ENCODE results near the gene ARMH2. TPM values are rescaled to one million over a fixed set of nuclear protein-coding genes. Genes with fewer than 3 reads are reported as not detected.

Gene ARMH2
- total RNA-seq, 1 experiment from 2014 or later: not detected

- TF ChIP-seq MAX (IDR thresholded peaks at IDR 0.05) (no peak), TCF7L2 (IDR thresholded peaks at IDR 0.05; ENCODE audit: borderline replicate concordance, extremely low read depth, insufficient read depth, insufficient read length) (no peak)
Measured at GRCh38 chr6:24807584-24807983, 8.9 kb upstream of the ARMH2 start (continued).

GRCh38 chr6:24802271-24803059, 3.7 kb upstream of the ARMH2 start:
- BruUV-seq (replicated peaks): no TSS peak
- no peaks in the 10 kb centered on the region for H3K9me3 ChIP-seq (ENCODE audit: control insufficient read depth in 1 of 2, insufficient read depth in 1 of 2, low read depth in 1 of 2, low read length in 2 of 2)
- H2AFZ ChIP-seq (ENCODE audit: low read depth, low read length, poor library complexity, severe bottlenecking): peak overlapping the region; percentile 65
- no peak for DNase-seq (ENCODE audit: low read depth, low spot score)
- H3K9me2 ChIP-seq (ENCODE audit: insufficient read depth): no peaks in the 10 kb centered on the region
- no peak overlapping the region for H3K9ac ChIP-seq (ENCODE audit: low read length)
- H3K27me3 ChIP-seq (ENCODE audit: insufficient read depth, low read length): no peaks in the 10 kb centered on the region
- intact Hi-C loops (cut with micrococcal nuclease): no loop called here
- peaks cover 3 to 22% of the 10 kb centered on the region in 2 experiments; a peak in 2 of 4 replicates for H3K4me1 ChIP-seq (ENCODE audit: control insufficient read depth in 1 of 2, insufficient read depth in 2 of 2, low read length in 2 of 2)
- peak overlapping the region; percentile 27 for H3K4me2 ChIP-seq (ENCODE audit: low read length)
- no peak overlapping the region for H3K4me3 ChIP-seq (replicated peaks in 1 of 2; ENCODE audit: low read depth in 1 of 2, low read length in 2 of 2)
- no peaks in the 10 kb centered on the region for H3K79me2 ChIP-seq (ENCODE audit: insufficient read depth, low read length)
- H3K27ac ChIP-seq (ENCODE audit: low read depth, low read length): no peak overlapping the region
- RAD21 ChIA-PET (ENCODE audit: low non-redundant PET in 1 of 2, low total read pairs in 2 of 2, uncharacterized antibody in 2 of 2, unreplicated experiment in 2 of 2): no interaction called here
- H3K36me3 ChIP-seq (ENCODE audit: control insufficient read depth in 1 of 2, insufficient read depth in 2 of 2, low read length in 2 of 2): no peaks in the 10 kb centered on the region
- CTCF ChIA-PET: no interaction called here
- POLR2A ChIA-PET: no interaction called here
- H4K20me1 ChIP-seq (ENCODE audit: insufficient read depth): no peaks in the 10 kb centered on the region
- TF ChIP-seq POLR2A (IDR thresholded peaks at IDR 0.05; ENCODE audit: borderline replicate concordance, extremely low read depth, insufficient read depth, insufficient read length) (no peak), FOSL1 (IDR thresholded peaks at IDR 0.05; ENCODE audit: low read depth) (no peak)
- ATAC-seq: peak; percentile 32; the same call in 1 of the 2 replicates

GRCh38 chr6:24799541-24799915, 811 bp upstream of the ARMH2 start:
- POLR2A ChIA-PET: no interaction called here
- Histone ChIP-seq H3K9me2 (ENCODE audit: insufficient read depth) (no peaks in the 10 kb centered on the region), H3K27ac (ENCODE audit: low read depth, low read length) (no peak overlapping the region), H3K4me3 (replicated peaks in 1 of 2; ENCODE audit: low read depth in 1 of 2, low read length in 2 of 2) (no peak overlapping the region), H4K20me1 (ENCODE audit: insufficient read depth) (no peaks in the 10 kb centered on the region), H3K4me1 (ENCODE audit: control insufficient read depth in 1 of 2, insufficient read depth in 2 of 2, low read length in 2 of 2) (peaks cover 3 to 22% of the 10 kb centered on the region in 2 experiments; a peak in 2 of 4 replicates), H3K9me3 (ENCODE audit: control insufficient read depth in 1 of 2, insufficient read depth in 1 of 2, low read depth in 1 of 2, low read length in 2 of 2) (no peaks in the 10 kb centered on the region), H3K36me3 (ENCODE audit: control insufficient read depth in 1 of 2, insufficient read depth in 2 of 2, low read length in 2 of 2) (no peaks in the 10 kb centered on the region), H3K9ac (ENCODE audit: low read length) (no peak overlapping the region), H3K79me2 (ENCODE audit: insufficient read depth, low read length) (no peaks in the 10 kb centered on the region), H3K4me2 (ENCODE audit: low read length) (no peak overlapping the region), H3K27me3 (ENCODE audit: insufficient read depth, low read length) (no peaks in the 10 kb centered on the region), H2AFZ (ENCODE audit: low read depth, low read length, poor library complexity, severe bottlenecking) (no peak overlapping the region)
- no peak for TF ChIP-seq EZH2 (IDR thresholded peaks at IDR 0.05)
- no peak for TF ChIP-seq ELF1 (IDR thresholded peaks at IDR 0.05; ENCODE audit: borderline replicate concordance, low read depth)
- TF ChIP-seq REST (IDR thresholded peaks at IDR 0.05; ENCODE audit: low read depth): no peak
- TF ChIP-seq MAX (IDR thresholded peaks at IDR 0.05): no peak
- no peak for TF ChIP-seq TCF7L2 (IDR thresholded peaks at IDR 0.05; ENCODE audit: borderline replicate concordance, extremely low read depth, insufficient read depth, insufficient read length)
- RAD21 ChIA-PET (ENCODE audit: low non-redundant PET in 1 of 2, low total read pairs in 2 of 2, uncharacterized antibody in 2 of 2, unreplicated experiment in 2 of 2): no interaction called here
- no peak for ATAC-seq
- CTCF ChIA-PET: no interaction called here
- BruUV-seq (replicated peaks): no TSS peak
- intact Hi-C loops (cut with micrococcal nuclease): no loop called here
- DNase-seq (ENCODE audit: low read depth, low spot score): no peak

Data from HCT116 (cell line).